ENCODE results near the gene ZFP91. TPM values are rescaled to one million over a fixed set of nuclear protein-coding genes. Genes with fewer than 3 reads are reported as not detected.

The ZFP91 gene
- total and polyA plus RNA-seq, 2 donors (not counting 3 experiments of a cell fraction or from before 2014, with no cell fraction given): 20.2 to 52.0 TPM

DNA sequence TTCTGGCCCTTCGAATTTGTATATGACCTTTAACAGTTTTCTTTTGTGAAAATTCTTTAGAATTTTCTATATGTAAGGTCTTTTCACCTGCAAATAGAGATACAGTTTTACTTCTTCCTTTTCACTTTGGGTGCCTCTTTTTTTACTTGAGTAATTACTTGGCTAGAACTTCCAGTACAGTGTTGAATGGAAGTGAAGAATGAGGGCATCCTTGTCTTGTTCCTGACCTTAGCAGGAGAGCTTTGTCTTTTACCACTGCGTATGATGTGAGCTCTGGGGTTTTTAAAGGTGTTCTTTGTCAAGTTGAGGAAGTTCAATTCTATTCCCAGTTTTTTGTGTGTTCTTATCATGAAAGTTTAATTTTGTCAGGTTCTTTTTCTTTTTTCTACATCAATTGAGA is 21.6 kb downstream of the ZFP91 start:
- intact Hi-C loops (cut with micrococcal nuclease): no loop called here
- DNase-seq (ENCODE audit: low read depth, low spot score): no peak
- H3K36me3 ChIP-seq (ENCODE audit: control insufficient read depth in 2 of 2, extremely low read depth in 1 of 2, insufficient read depth in 2 of 2, low read length in 2 of 2): no peaks in the 10 kb centered on the region
- dilution Hi-C loops (cut with MboI; ENCODE audit: extremely low pct_ligation_motif_present, low sequenced_read_pairs): no loop called here
- H3K4me2 ChIP-seq (ENCODE audit: insufficient read depth, low read length): no peak overlapping the region
- peaks cover 98% of the 10 kb centered on the region for H3K79me2 ChIP-seq (ENCODE audit: control insufficient read depth, insufficient read depth, low read length)
- H4K20me1 ChIP-seq (replicated peaks; ENCODE audit: control insufficient read depth, extremely low read depth, insufficient read depth, low read length): peaks cover 2% of the 10 kb centered on the region
- no peaks in the 10 kb centered on the region for H3K27me3 ChIP-seq (ENCODE audit: control insufficient read depth in 2 of 2, insufficient read depth in 2 of 2, low read length in 2 of 2)
- H3K27ac ChIP-seq (ENCODE audit: insufficient read depth, low read depth, low read length): no peak overlapping the region
- H3K4me1 ChIP-seq (ENCODE audit: control insufficient read depth, extremely low read depth, insufficient read depth, low read length): peaks cover 4% of the 10 kb centered on the region
- H3K9me3 ChIP-seq (replicated peaks; ENCODE audit: control insufficient read depth, insufficient read depth, low read length): no peaks in the 10 kb centered on the region
- BruUV-seq (replicated peaks): no TSS peak
- H3K4me3 ChIP-seq (replicated peaks in 1 of 3; ENCODE audit: insufficient read depth in 1 of 3, low read depth in 1 of 3, low read length in 3 of 3): no peak overlapping the region
- no peak overlapping the region for H2AFZ ChIP-seq (ENCODE audit: low read depth, low read length)
- FAIRE-seq: no peak
- POLR2A ChIA-PET: no interaction called here
- no peaks in the 10 kb centered on the region for H3K9me1 ChIP-seq (replicated peaks; ENCODE audit: control insufficient read depth, extremely low read depth, insufficient read depth, low read length)
- H3K9ac ChIP-seq (replicated peaks; ENCODE audit: extremely low read depth, insufficient read depth, low read length): no peak overlapping the region
- CTCF ChIA-PET: no interaction called here
- TF ChIP-seq EZH2 (IDR thresholded peaks at IDR 0.05; ENCODE audit: borderline replicate concordance, low read depth, low read length, severe bottlenecking) (no peak), MYC (IDR thresholded peaks at IDR 0.05; ENCODE audit: low read depth, low read length) (no peak), GATA2 (IDR thresholded peaks at IDR 0.05; ENCODE audit: insufficient read depth, insufficient read length, low read depth, low read length) (no peak), FOS (IDR thresholded peaks at IDR 0.05; ENCODE audit: borderline replicate concordance, insufficient read depth, low read length) (no peak), POLR2AphosphoS5 (IDR thresholded peaks at IDR 0.05; ENCODE audit: insufficient read depth, low read depth, low read length) (no peak), POLR2A (IDR thresholded peaks at IDR 0.05; ENCODE audit: low read depth, low read length) (no peak), JUN (IDR thresholded peaks at IDR 0.05; ENCODE audit: borderline replicate concordance, insufficient read depth, insufficient read length, low read depth) (no peak)
- TF ChIP-seq, protein P1, sequence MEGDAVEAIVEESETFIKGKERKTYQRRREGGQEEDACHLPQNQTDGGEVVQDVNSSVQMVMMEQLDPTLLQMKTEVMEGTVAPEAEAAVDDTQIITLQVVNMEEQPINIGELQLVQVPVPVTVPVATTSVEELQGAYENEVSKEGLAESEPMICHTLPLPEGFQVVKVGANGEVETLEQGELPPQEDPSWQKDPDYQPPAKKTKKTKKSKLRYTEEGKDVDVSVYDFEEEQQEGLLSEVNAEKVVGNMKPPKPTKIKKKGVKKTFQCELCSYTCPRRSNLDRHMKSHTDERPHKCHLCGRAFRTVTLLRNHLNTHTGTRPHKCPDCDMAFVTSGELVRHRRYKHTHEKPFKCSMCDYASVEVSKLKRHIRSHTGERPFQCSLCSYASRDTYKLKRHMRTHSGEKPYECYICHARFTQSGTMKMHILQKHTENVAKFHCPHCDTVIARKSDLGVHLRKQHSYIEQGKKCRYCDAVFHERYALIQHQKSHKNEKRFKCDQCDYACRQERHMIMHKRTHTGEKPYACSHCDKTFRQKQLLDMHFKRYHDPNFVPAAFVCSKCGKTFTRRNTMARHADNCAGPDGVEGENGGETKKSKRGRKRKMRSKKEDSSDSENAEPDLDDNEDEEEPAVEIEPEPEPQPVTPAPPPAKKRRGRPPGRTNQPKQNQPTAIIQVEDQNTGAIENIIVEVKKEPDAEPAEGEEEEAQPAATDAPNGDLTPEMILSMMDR (IDR thresholded peaks at IDR 0.05; ENCODE audit: extremely low read depth in 1 of 2, insufficient read depth in 1 of 2, low read depth in 1 of 2, low read length in 2 of 2): no peak
- TF ChIP-seq, protein P2, sequence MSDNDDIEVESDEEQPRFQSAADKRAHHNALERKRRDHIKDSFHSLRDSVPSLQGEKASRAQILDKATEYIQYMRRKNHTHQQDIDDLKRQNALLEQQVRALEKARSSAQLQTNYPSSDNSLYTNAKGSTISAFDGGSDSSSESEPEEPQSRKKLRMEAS (IDR thresholded peaks at IDR 0.05; ENCODE audit: insufficient read depth, insufficient read length): no peak

Data from endothelial cell of umbilical vein (primary cell).